GM06990 (cell line): ENCODE data around the gene MSI2.

Experiments
- DNase-seq: peaks from one replicate; pipeline ENCODE4 v3.0.0-alpha.2; 2011; ENCODE audit not compliant: insufficient read length; ENCODE audit errors: extremely low read depth
- H3K27me3 ChIP-seq: replicated peaks from 2 replicates; pipeline ENCODE4 v1.6.0; 2011; ENCODE audit warnings: low read length; ENCODE audit not compliant: control insufficient read depth, insufficient read depth
- H3K36me3 ChIP-seq: 2 replicates; pipeline ENCODE4 v1.5.1; 2011; ENCODE audit warnings: low read length; ENCODE audit not compliant: control insufficient read depth, insufficient read depth
- H3K4me3 ChIP-seq: replicated peaks from 2 replicates; pipeline ENCODE4 v1.5.1; 2011; ENCODE audit warnings: low read depth, mild to moderate bottlenecking, control low read depth, low read length
- CTCF ChIP-seq: IDR thresholded peaks from 2 replicates; pipeline ENCODE4 v1.5.1; 2011; ENCODE audit warnings: low read length, control low read depth, mild to moderate bottlenecking, inconsistent platforms; ENCODE audit not compliant: insufficient read depth, poor library complexity, severe bottlenecking

MSI2 gene

GRCh38 chr17:57226793-57227192 lies 29.5 kb upstream of the MSI2 start:
- no peak for DNase-seq
- Histone ChIP-seq H3K4me3 (no peak overlapping the region), H3K27me3 (no peaks in the 10 kb centered on the region), H3K36me3 (no peaks in the 10 kb centered on the region)
- TF ChIP-seq CTCF = no peak

- TF ChIP-seq CTCF = no peak
- H3K36me3 ChIP-seq = no peaks in the 10 kb centered on the region
- DNase-seq = no peak
- H3K4me3 ChIP-seq = no peak overlapping the region
- no peaks in the 10 kb centered on the region for H3K27me3 ChIP-seq
These were observed 27.4 kb upstream of the MSI2 start for GRCh38 chr17:57228911-57229310.

GRCh38 chr17:57234061-57234738 lies 22.1 kb upstream of the MSI2 start:
- H3K4me3 ChIP-seq = no peak overlapping the region

GRCh38 chr17:57234739-57235092 lies 21.6 kb upstream of the MSI2 start:
- no peak for DNase-seq
- Histone ChIP-seq H3K27me3 (no peaks in the 10 kb centered on the region; the same call in 1 of the 2 replicates), H3K36me3 (no peaks in the 10 kb centered on the region), H3K4me3 (no peak overlapping the region)
- TF ChIP-seq CTCF = peak; percentile 4

More at GRCh38 chr17:57234061-57234738, 22.1 kb upstream of the MSI2 start:
- TF ChIP-seq CTCF = no peak
- H3K36me3 ChIP-seq = no peaks in the 10 kb centered on the region
- H3K27me3 ChIP-seq = no peaks in the 10 kb centered on the region; the same call in 1 of the 2 replicates
- no peak for DNase-seq

GRCh38 chr17:57235124-57235523 lies 21.2 kb upstream of the MSI2 start:
- TF ChIP-seq CTCF = no peak
- Histone ChIP-seq H3K27me3 (no peaks in the 10 kb centered on the region; the same call in 1 of the 2 replicates), H3K36me3 (no peaks in the 10 kb centered on the region), H3K4me3 (no peak overlapping the region)
- no peak for DNase-seq
